HL-60/S4 (cell line): ENCODE measurements around the gene GSTA1.
"Not testable (repeated sequence)": the region's sequence is repeated elsewhere in the genome, so short reads cannot be mapped to it uniquely, and the experiment has no call there.

Experiments
- in situ Hi-C: fragments of 300-500 bp; cut with MboI; formaldehyde crosslinking; loops from 2 replicates; pipeline ENCODE4 v1.14.3; 2022; ENCODE audit warnings: low sequenced_read_pairs

GSTA1 gene

DNA sequence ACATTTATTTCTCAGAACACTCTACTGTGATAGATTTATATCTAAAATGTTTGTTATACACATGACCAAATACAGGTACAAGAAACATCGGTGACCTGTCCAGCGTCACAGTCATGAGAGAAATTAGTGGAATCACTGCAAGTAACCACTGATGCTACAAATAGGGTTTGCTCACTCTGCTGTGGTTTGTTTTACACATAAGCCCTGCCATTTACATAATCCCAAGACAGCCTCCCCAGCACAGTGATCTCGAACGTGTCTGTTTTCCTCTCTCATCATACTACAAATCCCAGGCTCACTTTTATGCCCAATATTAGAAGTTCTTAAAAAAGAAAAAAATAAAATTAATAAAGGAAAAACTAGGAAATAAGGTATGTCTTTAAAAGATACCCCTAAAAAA, 6.2 kb upstream of the GSTA1 start:
- in situ Hi-C loops, result not testable (repeated sequence)

- in situ Hi-C loops, result no loop called here
These were observed 5.0 kb upstream of the GSTA1 start for GRCh38 chr6:52808660-52809059.

- in situ Hi-C loops, result no loop called here
These were observed 810 bp downstream of the GSTA1 start for GRCh38 chr6:52802806-52803205.

DNA sequence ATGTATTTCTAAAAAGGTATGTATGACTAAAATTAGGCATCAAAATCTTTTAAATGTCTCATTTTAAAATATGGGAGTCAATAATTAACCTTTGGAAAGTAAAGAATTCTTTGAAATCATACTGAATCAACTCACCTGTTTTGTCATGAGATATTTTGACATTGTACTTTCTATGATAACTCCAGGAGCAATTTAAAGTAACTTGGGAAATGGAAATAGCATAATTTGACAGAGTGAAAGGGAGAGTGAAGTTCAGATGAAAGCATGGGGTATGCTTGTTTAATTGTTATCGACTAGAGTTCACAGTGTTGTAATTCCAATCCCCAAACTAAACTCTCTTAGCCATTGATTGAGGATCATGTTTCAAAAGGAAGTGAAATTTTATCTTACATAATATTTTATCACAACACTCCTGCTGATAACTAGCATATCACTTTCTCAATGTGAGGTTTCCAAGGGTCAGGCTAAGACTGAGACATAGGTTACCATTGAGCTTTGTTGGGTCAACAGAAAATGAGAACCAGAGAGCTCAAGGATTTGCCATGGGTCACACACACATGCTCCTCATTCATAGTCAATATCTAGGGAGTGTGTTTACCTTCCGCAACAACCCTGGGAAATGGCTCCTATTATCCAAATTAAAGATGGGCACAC, 2.3 kb downstream of the GSTA1 start:
- in situ Hi-C loops, result no loop called here

DNA sequence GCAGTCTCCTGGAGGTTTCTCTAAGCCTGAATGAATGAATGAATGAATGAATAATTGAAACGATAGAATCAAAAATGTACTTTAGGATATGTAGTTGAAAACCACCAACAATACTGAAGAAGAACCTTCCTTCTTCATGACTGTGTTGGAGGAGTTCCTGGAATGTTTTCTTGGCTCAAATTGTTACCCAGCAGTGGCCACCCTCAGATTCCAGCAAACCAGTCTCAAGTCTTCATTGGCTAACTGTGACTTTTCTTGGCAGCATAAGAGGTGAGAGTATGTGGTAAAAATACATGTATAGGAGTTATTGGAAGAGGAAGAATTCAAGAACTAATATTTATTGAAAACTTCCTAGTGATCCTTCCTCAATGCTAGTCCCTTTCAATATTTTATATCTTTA, 4.3 kb downstream of the GSTA1 start:
- in situ Hi-C loops, result not testable (repeated sequence)

DNA sequence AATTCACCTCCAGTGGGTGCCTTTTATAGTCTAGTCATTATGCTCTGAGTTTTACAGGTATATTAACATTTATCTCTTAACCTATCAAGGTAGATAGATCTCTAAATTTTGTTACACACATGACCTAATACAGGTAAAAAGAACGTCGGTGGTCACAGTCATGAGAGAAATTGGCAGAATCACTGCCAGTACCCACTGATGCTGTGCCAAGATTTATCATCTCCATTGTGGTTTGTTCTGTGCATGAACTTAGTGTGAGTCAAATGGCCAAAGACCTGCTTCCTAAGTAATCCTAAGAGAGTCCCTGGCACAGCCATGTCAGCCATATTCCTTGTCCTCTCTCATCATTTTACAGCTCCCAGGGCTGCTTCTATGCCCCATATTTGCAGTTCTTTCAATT, 9.2 kb downstream of the GSTA1 start:
- in situ Hi-C loops, result not testable (repeated sequence)

- in situ Hi-C loops, result no loop called here
These were observed 12.8 kb downstream of the GSTA1 start for GRCh38 chr6:52790861-52791260.

GRCh38 chr6:52789658-52790057, 14.0 kb downstream of the GSTA1 start:
- in situ Hi-C loops, result loop anchor here (5.0 kb wide), 1 partner anchor 38 kb away; no protein-coding TSS in a partner anchor

GRCh38 chr6:52788478-52788877, 15.1 kb downstream of the GSTA1 start:
- in situ Hi-C loops, result loop anchor here (5.0 kb wide), 1 partner anchor 39 kb away; no protein-coding TSS in a partner anchor

GRCh38 chr6:52787917-52788316, 15.7 kb downstream of the GSTA1 start:
- in situ Hi-C loops, result loop anchor here (5.0 kb wide), 1 partner anchor 39 kb away; no protein-coding TSS in a partner anchor

GRCh38 chr6:52786249-52786956, 17.2 kb downstream of the GSTA1 start:
- in situ Hi-C loops, result loop anchor here (5.0 kb wide), 1 partner anchor 41 kb away; no protein-coding TSS in a partner anchor

DNA sequence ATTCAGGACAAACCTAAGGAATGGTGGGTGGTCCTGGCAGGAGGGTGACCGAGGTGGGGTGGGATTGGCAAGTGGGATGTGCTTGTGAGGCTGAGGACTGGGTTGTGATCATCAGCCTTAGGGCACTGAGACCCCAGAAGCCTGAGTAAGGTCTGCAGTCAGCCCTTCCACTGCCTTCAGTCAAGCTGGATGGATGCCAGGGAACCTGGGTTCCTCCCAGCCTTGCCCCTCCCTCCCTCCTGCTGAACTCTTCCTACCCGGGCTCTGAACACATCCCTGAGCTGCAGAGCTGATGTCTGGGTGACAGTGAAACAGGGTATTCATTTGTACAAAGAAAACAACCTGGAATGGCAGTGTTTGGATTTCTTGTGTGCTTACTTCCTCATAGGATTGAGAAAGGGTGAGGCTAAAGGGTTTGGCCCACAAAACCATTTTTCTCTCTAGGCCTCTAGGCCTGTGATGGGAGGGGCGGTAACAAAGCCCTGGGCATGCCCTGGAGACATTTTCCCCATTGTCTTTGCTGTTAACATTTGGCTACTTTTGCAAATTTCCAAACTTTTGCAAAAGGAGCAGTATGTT, 20.8 kb downstream of the GSTA1 start:
- in situ Hi-C loops, result not testable (repeated sequence)

DNA sequence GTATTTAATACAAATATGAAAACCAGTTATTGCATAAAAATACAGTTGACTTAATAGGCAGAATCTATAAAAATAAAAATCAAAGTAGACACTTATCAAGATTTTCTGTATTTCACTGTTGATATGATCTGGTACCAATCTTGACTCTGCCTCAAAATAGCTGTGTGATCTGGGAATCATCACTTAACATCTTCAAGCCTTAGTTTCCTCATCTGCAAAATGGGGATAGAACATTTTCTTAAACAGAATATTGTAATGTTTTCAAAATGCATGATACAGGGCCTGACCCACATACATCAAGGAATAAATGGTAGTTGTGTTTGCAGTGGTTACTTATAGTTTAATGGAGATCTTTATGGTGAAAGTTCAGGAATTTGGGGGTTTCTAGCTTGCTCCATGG, 21.4 kb downstream of the GSTA1 start:
- in situ Hi-C loops, result not testable (repeated sequence)

GRCh38 chr6:52779237-52779636, 24.4 kb downstream of the GSTA1 start:
- in situ Hi-C loops, result no loop called here

- in situ Hi-C loops, result not testable (repeated sequence)
These were observed 26.8 kb downstream of the GSTA1 start for GRCh38 chr6:52776711-52777351.

DNA sequence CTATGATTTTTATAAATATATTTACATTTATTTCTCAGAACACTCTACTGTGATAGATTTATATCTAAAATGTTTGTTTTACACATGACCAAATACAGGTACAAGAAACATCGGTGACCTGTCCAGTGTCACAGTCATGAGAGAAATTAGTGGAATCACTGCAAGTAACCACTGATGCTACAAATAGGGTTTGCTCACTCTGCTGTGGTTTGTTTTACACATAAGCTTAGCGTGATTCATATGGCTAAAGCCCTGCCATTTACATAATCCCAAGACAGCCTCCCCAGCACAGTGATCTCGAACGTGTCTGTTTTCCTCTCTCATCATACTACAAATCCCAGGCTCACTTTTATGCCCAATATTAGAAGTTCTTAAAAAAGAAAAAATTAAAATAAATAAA, 34.2 kb downstream of the GSTA1 start:
- in situ Hi-C loops, result not testable (repeated sequence)

DNA sequence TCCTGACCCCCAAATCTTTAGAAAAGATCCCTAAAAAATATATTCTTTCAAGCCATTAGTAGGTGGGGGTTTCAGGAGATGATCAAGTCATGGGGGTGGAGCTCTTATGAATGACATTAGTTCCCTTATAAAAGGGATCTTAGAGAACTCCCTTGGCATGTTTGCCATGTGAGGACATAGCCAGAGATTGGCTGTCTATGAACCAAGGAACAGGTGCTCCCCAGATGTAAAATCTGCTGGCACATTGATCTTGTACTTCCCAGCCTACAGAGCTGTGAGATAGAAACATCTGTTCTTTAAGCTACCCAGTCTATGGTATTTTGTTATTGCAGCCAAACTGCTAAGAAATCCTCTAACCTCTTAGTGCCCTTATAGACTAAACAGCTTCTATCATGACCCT, 36.0 kb downstream of the GSTA1 start:
- in situ Hi-C loops, result not testable (repeated sequence)

- in situ Hi-C loops, result not testable (repeated sequence)
These were observed 40.2 kb downstream of the GSTA1 start, which contains the start of gene GSTA2 for GRCh38 chr6:52763322-52763916. Gene GSTA2, minus strand, starts transcription at chr6:52763475. Its CDS starts 5,528 bp downstream, at chr6:52757947.

DNA sequence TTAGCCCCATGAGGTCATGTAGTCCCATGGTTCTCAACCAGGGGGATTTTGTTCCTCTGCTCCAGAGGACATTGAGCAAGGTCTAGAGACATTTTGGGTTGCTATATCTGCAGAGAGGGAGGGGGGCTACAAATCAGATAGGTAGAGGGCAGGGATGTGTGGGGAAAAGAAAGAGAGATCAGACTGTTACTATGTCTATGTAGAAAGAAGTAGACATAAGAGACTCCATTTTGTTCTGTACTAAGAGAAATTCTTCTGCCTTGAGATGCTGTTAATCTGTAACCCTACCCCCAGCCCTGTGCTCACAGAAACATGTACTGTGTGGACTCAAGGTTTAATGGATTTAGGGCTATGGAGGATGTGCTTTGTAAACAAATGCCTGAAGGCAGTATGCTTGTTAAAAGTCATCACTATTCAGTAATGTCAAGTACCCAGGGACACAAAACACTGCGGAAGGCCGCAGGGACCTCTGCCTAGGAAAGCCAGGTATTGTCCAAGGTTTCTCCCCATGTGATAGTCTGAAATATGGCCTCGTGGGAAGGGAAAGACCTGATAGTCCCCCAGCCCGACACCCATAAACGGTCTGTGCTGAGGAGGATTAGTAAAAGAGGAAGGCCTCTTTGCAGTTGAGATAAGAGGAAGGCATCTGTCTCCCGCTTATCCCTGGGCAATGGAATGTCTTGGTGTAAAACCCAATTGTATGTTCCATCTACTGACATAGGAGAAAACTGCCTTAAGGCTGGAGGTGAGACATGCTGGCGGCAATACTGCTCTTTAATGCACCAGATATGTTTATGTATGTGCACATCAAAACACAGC, 41.7 kb downstream of the GSTA1 start:
- in situ Hi-C loops, result not testable (repeated sequence)

- in situ Hi-C loops, result no loop called here
These were observed 43.4 kb downstream of the GSTA1 start for GRCh38 chr6:52760105-52760765.
